Lung (tissue), 12 donors: ENCODE data around the gene THOC2. TPM values are rescaled to one million over a fixed set of nuclear protein-coding genes. Genes with fewer than 3 reads are reported as not detected.
"Not testable (repeated sequence)": the region's sequence is repeated elsewhere in the genome, so short reads cannot be mapped to it uniquely, and the experiment has no call there.

Source experiments
- ATAC-seq: fragments of 200-7000 bp; cut with Tn5 transposase; one replicate; pipeline ENCODE4 v1.9.1; 2020; ENCODE audit warnings: moderate number of reproducible peaks; ENCODE audit not compliant: insufficient read depth, low FRiP score
- DNase-seq, 3 donors: peaks; one replicate each; pipeline ENCODE4 v3.0.0-alpha.2; 2013 to 2017
- H3K27ac ChIP-seq, 2 donors: one replicate each; pipeline ENCODE4 v1.5.1; 2013; ENCODE audit warnings: mild to moderate bottlenecking in 2 of 2, moderate library complexity in 2 of 2, control low read depth in 1 of 2, inconsistent platforms in 1 of 2, low read depth in 1 of 2, low read length in 1 of 2
- H3K27me3 ChIP-seq, 3 donors: one replicate each; pipeline ENCODE4 v1.5.1; 2013; ENCODE audit warnings: low read length in 2 of 3; ENCODE audit not compliant: control insufficient read depth in 3 of 3, insufficient read depth in 3 of 3
- H3K36me3 ChIP-seq, 4 donors: one replicate each; pipeline ENCODE4 v1.5.1; 2013; ENCODE audit warnings: low read length in 4 of 4, mild to moderate bottlenecking in 1 of 4, moderate library complexity in 1 of 4; ENCODE audit not compliant: control insufficient read depth in 4 of 4, insufficient read depth in 4 of 4
- H3K4me1 ChIP-seq, 5 donors: one replicate each; pipeline ENCODE4 v1.5.1; 2013; ENCODE audit warnings: low read length in 5 of 5, mild to moderate bottlenecking in 2 of 5, moderate library complexity in 1 of 5; ENCODE audit not compliant: control insufficient read depth in 5 of 5, insufficient read depth in 5 of 5
- H3K4me3 ChIP-seq: one replicate; pipeline ENCODE4 v1.5.1; 2013; ENCODE audit warnings: mild to moderate bottlenecking, control low read depth, moderate library complexity
- H3K9ac ChIP-seq, 2 donors: one replicate each; pipeline ENCODE4 v1.5.1; 2013; ENCODE audit warnings: low read length in 2 of 2, control low read depth in 1 of 2; ENCODE audit not compliant: insufficient read depth in 1 of 2
- H3K9me3 ChIP-seq, 4 donors: one replicate each; pipeline ENCODE4 v1.5.1; 2013; ENCODE audit warnings: low read length in 3 of 4, mild to moderate bottlenecking in 1 of 4, moderate library complexity in 1 of 4; ENCODE audit not compliant: control insufficient read depth in 4 of 4, insufficient read depth in 3 of 4
- CTCF ChIP-seq: IDR thresholded peaks from 2 replicates; pipeline ENCODE4 v1.5.1; 2012; ENCODE audit warnings: mild to moderate bottlenecking; ENCODE audit errors: control extremely low read depth, extremely low read depth
- WGBS, 2 donors: extraction: QIAGEN DNeasy Blood & Tissue Kit; methylation state at CpG; one replicate each; pipeline ENCODE4 v1.1.7; 2013; 5-methylcytosine and 5-hydroxymethylcytosine counted together
- polyA plus RNA-seq, 2 donors: library from polyadenylated mRNA; stranded (reverse); fragments of 200-250 nt; gene quantifications; one replicate each; pipeline ENCODE4 v1.2.1, GENCODE V29; 2013
- total RNA-seq, 2 donors: library from RNA; depleted of rRNA in 1 of 2; stranded (reverse); fragments of >200 nt in 1 of 2; gene quantifications; one replicate each; pipeline ENCODE4 v1.2.1, GENCODE V29; 2014 to 2021
- donor health status: control.
- donor health status: control.
- donor health status: Bipolar disorder and iron deficiency.
- donor health status: healthy.
- donor health status: DM: yes; HTN: yes; CAD: no.

THOC2 gene
- total and polyA plus RNA-seq, 4 donors = 25.9 to 224 (median 71.7) TPM

GRCh38 chrX:123720486-123720885, 12.4 kb downstream of the THOC2 start:
- Histone ChIP-seq H3K9ac (no peak overlapping the region), H3K9me3 (no peaks in the 10 kb centered on the region), H3K4me1 (no peaks in the 10 kb centered on the region), H3K36me3 (peaks cover 0 to 1% (median 0%) of the 10 kb centered on the region in 4 donors), H3K4me3 (no peak overlapping the region), H3K27me3 (no peaks in the 10 kb centered on the region), H3K27ac (no peak overlapping the region)
- DNase-seq (no peak), ATAC-seq (no peak)
- 44 to 50% methylated on average over 2 of the region's 2 CpGs for WGBS, 2 donors
- no peak for TF ChIP-seq CTCF

GRCh38 chrX:123713841-123714240, 19.0 kb downstream of the THOC2 start:
- Histone ChIP-seq H3K4me3 (no peak overlapping the region), H3K27me3 (no peaks in the 10 kb centered on the region), H3K27ac (no peak overlapping the region), H3K4me1 (no peaks in the 10 kb centered on the region), H3K9ac (no peak overlapping the region), H3K36me3 (peaks cover 0 to 3% (median 1%) of the 10 kb centered on the region in 4 donors), H3K9me3 (no peaks in the 10 kb centered on the region)
- ATAC-seq = no peak
- no peak for DNase-seq
- no peak for TF ChIP-seq CTCF

DNA sequence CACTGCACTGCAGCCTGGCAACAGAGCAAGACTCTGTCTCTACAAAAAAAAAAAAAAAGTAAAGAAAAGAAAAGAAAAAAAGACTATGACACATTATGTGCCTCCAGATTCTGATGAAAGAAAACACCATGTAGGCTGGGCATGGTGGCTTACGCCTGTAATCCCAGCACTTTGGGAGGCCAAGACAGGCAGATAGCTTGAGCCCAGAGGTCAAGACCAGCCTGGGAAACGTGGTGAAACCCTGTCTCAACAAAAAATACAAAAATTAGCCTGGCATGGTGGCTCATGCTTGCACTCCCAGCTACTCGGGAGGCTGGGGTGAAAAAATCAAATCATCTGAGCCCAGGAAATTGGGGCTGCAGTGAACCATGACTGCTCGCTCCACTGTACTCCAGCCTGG, 19.4 kb downstream of the THOC2 start:
- ATAC-seq (no peak), DNase-seq (no peak)
- Histone ChIP-seq H3K9ac (no peak overlapping the region), H3K27ac (no peak overlapping the region), H3K27me3 (no peaks in the 10 kb centered on the region), H3K36me3 (peaks cover 0 to 3% (median 1%) of the 10 kb centered on the region in 4 donors), H3K4me1 (no peaks in the 10 kb centered on the region), H3K9me3 (no peaks in the 10 kb centered on the region), H3K4me3 (no peak overlapping the region)
- TF ChIP-seq CTCF = no peak
- 72 to 96% methylated on average over 4 of the region's 4 CpGs for WGBS, 2 donors

GRCh38 chrX:123711201-123711600, 21.7 kb downstream of the THOC2 start:
- not testable (repeated sequence) for H3K36me3 ChIP-seq, H3K4me1 ChIP-seq, H3K4me3 ChIP-seq, H3K9ac ChIP-seq, ATAC-seq, H3K27ac ChIP-seq, H3K27me3 ChIP-seq, H3K9me3 ChIP-seq, DNase-seq
- WGBS, 2 donors = 90 to 97% methylated on average over 5 of the region's 5 CpGs
